ENCODE data around the gene KCTD3. TPM values are rescaled to one million over a fixed set of nuclear protein-coding genes. Genes with fewer than 3 reads are reported as not detected.

The KCTD3 gene
- total RNA-seq, 4 donors from 2014 or later = 68.5 to 125 (median 100) TPM

- Histone ChIP-seq H3K4me1 (peaks cover 0 to 30% (median 2%) of the 10 kb centered on the region in 4 donors), H3K4me3 (peak overlapping the region in 2 of 4 donors; percentile 70 to 86), H3K27ac (peak overlapping the region in 3 of 4 donors; percentile 1 to 96 (median 61)), H3K36me3 (peaks cover 0 to under 1% (median 0%) of the 10 kb centered on the region in 3 donors), H3K27me3 (no peaks in the 10 kb centered on the region), H3K9me3 (no peaks in the 10 kb centered on the region)
- DNase-seq = no peak
- TF ChIP-seq POLR2A (IDR thresholded peaks at IDR 0.05) = no peak
- no peak for TF ChIP-seq CTCF (IDR thresholded peaks at IDR 0.05)
Measured at GRCh38 chr1:215569986-215570824, 3.1 kb downstream of the KCTD3 start.

GRCh38 chr1:215581896-215582295 lies 14.8 kb downstream of the KCTD3 start:
- no peak overlapping the region for H3K27ac ChIP-seq
- H3K4me3 ChIP-seq = no peak overlapping the region
- no peak for TF ChIP-seq POLR2A (IDR thresholded peaks at IDR 0.05)
- H3K27me3 ChIP-seq = no peaks in the 10 kb centered on the region
- peaks cover 0 to 50% (median 0%) of the 10 kb centered on the region in 3 donors for H3K36me3 ChIP-seq
- DNase-seq = no peak
- no peaks in the 10 kb centered on the region for H3K9me3 ChIP-seq
- peaks cover 0 to 5% (median 0%) of the 10 kb centered on the region in 4 donors for H3K4me1 ChIP-seq

- Histone ChIP-seq H3K27me3 (no peaks in the 10 kb centered on the region), H3K4me3 (no peak overlapping the region), H3K9me3 (no peaks in the 10 kb centered on the region), H3K4me1 (peaks cover 0 to 5% (median 0%) of the 10 kb centered on the region in 4 donors), H3K27ac (peak overlapping the region in 1 of 4 donors; percentile 31), H3K36me3 (peaks cover 0 to 36% (median 0%) of the 10 kb centered on the region in 3 donors)
- TF ChIP-seq POLR2A (IDR thresholded peaks at IDR 0.05) = no peak
- no peak for TF ChIP-seq CTCF (IDR thresholded peaks at IDR 0.05)
- DNase-seq = peak in 1 of 3 donors; percentile 50
Measured at GRCh38 chr1:215583185-215583749, 16.2 kb downstream of the KCTD3 start.

- no peak for TF ChIP-seq POLR2A (IDR thresholded peaks at IDR 0.05)
- H3K4me3 ChIP-seq = no peak overlapping the region
- H3K4me1 ChIP-seq = peaks cover 0 to 5% (median 0%) of the 10 kb centered on the region in 4 donors
- no peak overlapping the region for H3K27ac ChIP-seq
- peaks cover 0 to 25% (median 0%) of the 10 kb centered on the region in 3 donors for H3K36me3 ChIP-seq
- H3K9me3 ChIP-seq = no peaks in the 10 kb centered on the region
- no peaks in the 10 kb centered on the region for H3K27me3 ChIP-seq
- no peak for DNase-seq
Measured at GRCh38 chr1:215584389-215584788, 17.3 kb downstream of the KCTD3 start.

DNA sequence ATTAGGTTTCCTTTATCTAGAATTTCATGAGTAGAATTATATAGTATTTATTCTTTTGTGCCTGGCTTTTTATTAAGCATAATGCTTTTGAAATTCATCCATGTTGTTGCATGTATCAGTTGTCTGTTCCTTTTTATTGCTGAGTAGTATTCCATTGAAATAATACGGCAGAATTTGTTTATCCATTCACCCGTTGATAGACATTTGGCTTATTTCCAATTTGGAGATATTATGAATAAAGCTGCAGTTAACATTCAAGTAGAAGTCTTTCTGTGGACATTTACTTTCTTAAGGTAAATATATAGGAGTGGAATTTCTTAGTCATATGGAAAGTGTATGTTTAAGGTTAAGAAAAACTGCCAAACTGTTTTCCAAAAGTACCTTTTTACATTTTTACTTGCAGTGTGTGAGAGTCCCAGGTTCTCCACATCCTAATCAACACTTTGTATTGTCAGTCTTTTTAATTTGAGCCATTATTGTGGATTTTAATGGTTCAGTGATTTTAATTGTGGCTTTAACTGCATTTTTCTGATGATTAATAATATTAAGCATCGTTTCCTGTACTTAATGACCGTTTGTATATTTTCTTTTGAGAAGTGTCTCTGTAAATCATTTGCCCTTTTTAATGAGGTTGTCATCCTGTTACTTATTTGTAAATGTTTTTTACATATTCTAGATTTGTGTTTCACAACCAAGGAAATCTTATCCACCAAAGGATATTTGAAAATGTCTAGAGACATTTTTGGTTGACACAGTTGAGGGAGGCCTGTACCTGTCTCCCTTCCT lies 22.7 kb downstream of the KCTD3 start:
- no peaks in the 10 kb centered on the region for H3K36me3 ChIP-seq
- TF ChIP-seq CTCF (IDR thresholded peaks at IDR 0.05) (no peak), POLR2A (IDR thresholded peaks at IDR 0.05) (no peak)
- DNase-seq = no peak

DNA sequence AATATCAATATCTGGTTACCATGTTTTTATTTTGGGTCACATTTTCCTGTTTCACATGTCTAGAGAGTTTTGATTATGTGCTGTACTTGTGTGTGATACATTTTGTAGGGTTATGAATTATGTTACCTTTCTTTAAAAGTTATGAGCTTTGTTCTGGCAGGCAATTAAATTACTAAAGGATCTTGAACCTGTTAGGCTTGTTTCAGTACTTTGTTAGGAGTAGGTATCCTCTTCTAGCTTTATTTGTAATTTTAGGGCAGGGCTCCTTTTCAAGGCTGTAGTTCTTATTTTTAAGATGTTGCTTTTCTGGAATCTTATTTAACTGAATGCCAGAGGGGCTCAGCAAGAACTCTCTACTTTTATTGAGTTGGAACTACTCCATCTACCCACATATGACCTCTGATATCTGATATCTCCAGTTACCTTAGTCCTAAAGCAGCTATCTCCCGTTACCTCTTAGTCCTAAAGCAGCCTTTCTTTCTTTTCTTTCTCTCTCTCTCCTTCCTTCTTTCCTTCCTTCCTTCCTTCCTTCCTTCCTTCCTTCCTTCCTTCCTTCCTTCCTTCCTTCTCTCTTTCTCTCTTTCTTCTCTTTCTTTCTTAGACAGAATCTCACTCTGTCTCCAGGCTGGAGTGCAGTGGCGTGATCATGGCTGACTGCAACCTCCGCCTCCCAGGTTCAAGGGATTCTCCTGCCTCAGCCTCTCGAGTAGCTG lies 23.8 kb downstream of the KCTD3 start:
- H3K27me3 ChIP-seq = no peaks in the 10 kb centered on the region
- no peaks in the 10 kb centered on the region for H3K9me3 ChIP-seq
- no peak overlapping the region for H3K27ac ChIP-seq
- peaks cover 0 to 4% (median 0%) of the 10 kb centered on the region in 3 donors for H3K36me3 ChIP-seq
- DNase-seq = no peak
- TF ChIP-seq POLR2A (IDR thresholded peaks at IDR 0.05) (no peak), CTCF (IDR thresholded peaks at IDR 0.05) (no peak)
- no peaks in the 10 kb centered on the region for H3K4me1 ChIP-seq
- no peak overlapping the region for H3K4me3 ChIP-seq

More for the DNA sequence above, 22.7 kb downstream of the KCTD3 start:
- no peaks in the 10 kb centered on the region for H3K4me1 ChIP-seq
- H3K27me3 ChIP-seq = no peaks in the 10 kb centered on the region
- H3K27ac ChIP-seq = no peak overlapping the region
- no peak overlapping the region for H3K4me3 ChIP-seq
- H3K9me3 ChIP-seq = no peaks in the 10 kb centered on the region
